Activated T-cell treated with anti-CD3 and anti-CD28 coated beads for 48 hours (primary cell): ENCODE data around the gene KHK.
A peak's percentile ranks its signal among the peaks of the same experiment; 100 is the strongest.
"Not testable (repeated sequence)": the region's sequence is repeated elsewhere in the genome, so short reads cannot be mapped to it uniquely, and the experiment has no call there.

Experiments
- DNase-seq: peaks from one replicate; pipeline ENCODE4 v3.0.0-alpha.2; 2020; ENCODE audit warnings: low read depth

The KHK gene

GRCh38 chr2:27097341-27097740 is 10.8 kb downstream of the KHK start:
- no peak for DNase-seq

GRCh38 chr2:27099334-27099955 is 12.9 kb downstream of the KHK start:
- no peak for DNase-seq

- no peak for DNase-seq
These were observed 13.5 kb downstream of the KHK start for GRCh38 chr2:27100036-27100435.

DNA sequence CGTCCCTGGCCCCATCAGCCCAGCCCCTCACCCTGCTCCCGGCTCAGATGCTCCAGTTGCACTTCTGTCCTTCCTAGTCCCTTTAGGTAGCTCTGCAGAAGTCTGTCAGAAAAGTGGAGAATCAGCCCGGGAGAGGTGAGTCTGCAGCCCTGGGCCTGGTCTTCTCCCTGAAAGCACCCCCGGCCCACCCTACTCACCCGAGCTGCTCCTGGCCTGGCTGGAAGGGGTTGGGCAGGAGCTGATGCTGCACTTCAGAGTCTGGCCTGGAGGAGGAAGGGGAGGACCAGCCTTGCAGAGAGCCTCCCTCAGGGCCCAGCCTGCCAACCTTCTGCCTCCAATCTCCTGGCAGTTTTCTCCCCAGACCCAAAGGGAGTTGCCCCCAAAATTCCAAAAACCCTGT is 15.8 kb downstream of the KHK start:
- no peak for DNase-seq

DNA sequence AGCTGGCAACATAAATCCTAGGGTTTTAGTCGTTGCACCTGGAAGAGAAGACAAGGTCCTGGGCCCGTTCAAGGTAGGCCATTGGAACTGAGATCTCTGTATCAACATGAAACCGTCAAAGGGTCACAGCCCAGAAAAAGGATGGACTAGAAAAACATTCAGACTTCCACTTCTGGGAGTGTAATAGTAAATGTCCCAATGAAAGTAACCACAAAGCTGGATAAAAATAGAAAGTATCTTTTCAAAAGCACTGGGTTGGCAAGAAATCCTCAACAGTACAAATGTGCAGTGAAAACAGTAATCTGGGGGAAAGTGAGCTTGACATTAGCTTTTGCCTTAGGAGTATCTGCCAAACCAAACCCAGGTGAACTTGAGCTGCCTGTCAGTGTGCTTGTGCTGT is 19.4 kb downstream of the KHK start:
- no peak for DNase-seq

DNA sequence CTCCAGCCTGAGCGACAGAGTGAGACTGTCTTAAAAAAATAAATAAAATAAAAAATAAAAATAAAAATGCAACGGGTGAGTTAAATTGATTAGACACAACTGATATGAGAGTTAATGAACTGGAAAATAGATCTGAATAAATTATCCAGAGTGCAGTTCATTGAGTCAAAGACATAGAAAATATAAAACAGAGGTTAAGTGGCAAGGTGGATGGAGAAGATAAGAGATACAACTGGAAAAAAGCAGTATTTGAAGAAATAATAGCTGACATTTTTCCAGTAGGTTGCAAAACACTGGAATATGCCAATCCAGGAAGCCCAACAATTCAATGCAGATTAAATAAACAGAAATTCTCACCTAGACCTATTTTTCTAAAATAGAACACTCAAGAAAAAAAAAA is 21.6 kb downstream of the KHK start:
- DNase-seq = no peak

- DNase-seq = no peak
These were observed 22.5 kb downstream of the KHK start for GRCh38 chr2:27109083-27109482.

GRCh38 chr2:27110603-27111352 is 24.2 kb downstream of the KHK start:
- DNase-seq = not testable (repeated sequence)

DNA sequence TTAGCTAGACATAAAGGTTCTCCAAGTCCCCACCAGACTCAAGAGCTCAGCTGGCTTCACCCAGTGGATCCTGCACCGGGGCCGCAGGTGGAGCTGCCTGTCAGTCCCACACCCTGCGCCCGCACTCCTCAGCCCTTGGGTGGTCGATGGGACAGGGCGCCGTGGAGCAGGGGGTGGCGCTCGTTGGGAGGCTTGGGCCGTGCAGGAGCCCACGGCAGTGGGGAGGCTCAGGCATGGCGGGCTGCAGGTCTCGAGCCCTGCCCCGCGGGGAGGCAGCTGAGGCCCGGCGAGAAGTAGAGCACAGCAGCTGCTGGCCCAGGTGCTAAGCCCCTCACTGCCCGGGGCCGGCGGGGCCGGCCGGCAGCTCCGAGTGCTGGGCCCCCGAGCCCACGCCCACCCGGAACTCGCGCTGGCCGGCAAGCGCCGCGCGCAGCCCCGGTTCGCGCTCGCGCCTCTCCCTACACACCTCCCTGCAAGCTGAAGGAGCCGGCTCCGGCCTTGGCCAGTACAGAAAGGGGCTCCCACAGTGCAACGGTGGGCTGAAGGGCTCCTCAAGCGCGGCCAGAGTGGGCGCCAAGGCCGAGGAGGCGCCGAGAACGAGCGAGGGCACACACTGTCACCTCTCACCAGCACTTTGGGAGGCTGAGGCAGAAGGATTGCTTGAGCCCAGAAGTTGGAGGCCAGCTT is 25.0 kb downstream of the KHK start:
- not testable (repeated sequence) for DNase-seq

- DNase-seq = no peak
These were observed 28.9 kb downstream of the KHK start for GRCh38 chr2:27115519-27115918.

- no peak for DNase-seq
These were observed 31.5 kb downstream of the KHK start for GRCh38 chr2:27117995-27118524.

- peak; percentile 12 for DNase-seq
These were observed 32.2 kb downstream of the KHK start, which contains the start of gene CGREF1 for GRCh38 chr2:27118525-27119329. Gene CGREF1, minus strand, starts transcription at chr2:27119128. Its CDS starts 14,762 bp downstream, at chr2:27104366.

GRCh38 chr2:27119330-27119670 is 32.7 kb downstream of the KHK start:
- not testable (repeated sequence) for DNase-seq

DNA sequence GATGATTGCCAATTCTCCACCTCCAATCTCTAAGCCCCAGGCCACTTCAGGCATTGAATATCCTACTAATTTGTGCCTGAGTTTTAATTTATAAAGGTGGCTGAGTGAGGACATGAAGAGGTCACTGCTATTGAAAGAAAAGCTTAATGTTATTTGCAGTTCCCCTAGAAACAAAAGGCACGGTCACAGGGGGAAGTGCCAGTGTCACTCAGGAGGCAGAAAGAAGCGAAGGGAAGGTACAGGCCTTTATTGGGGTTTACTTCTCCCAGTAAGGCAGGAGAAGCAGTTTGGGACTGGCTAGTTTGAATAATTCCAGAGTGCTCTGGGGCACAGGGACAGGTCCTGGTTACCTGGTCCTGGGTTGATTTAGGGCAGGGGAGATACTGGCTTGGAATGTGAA is 35.3 kb downstream of the KHK start:
- DNase-seq = no peak

DNA sequence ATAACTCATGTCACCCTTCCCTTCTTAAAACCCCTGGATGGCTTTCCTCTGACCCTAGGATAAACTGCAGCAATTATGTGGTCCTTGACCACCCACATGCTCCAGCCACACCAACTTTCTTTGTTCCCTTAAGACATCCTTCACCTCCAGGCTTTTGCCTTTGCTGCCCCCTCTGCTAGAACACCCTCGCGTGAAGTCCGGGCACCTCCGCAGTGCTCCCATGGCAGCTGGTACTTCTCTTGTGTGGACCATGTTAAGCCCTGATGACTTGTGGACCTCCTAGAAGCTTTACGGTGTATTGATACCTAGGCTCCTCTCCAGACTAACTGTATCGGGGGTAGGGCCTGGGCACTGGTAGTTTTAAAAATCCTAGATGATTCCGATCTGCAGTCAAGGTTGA is 36.2 kb downstream of the KHK start:
- no peak for DNase-seq

DNA sequence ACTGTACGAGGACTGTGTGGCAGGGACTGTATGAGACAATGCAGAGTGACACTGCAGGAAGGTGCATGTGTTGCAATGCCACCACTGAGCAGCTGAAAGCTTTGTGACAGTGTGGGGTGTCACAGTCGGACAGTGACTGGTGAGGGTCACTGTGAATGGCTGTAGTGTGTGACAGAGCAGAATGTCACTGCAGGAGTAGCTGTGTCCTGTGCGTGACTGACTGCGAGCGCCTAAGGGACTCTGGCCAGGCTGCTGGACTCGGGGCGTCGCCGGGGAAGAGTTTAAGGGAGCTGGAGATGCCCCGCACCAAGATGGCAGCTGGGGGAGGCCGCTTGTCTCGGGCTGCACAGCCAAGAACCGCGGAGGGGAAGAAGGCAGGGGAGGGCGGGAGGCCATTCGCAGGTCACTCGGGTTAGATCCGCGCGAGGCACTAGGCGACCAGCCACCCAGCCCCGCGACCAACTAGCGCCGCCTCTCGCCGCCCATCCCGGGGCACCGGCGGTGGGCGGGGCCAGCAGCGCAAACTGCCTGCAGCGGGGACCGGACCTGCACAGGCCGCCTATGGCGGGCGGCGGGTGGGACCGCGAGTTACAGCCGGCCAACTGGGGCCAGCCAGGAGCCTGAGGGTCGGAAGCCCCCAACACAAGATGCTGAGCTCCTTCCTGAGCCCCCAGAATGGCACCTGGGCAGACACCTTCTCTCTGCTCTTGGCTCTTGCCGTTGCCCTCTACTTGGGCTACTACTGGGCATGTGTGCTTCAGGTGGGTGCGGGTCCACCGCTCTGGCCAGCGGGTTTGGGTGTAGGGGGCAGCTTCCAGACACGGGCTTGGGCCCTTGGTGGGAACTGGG is 37.0 kb downstream of the KHK start, which contains the start of gene ABHD1:
Gene ABHD1 (plus strand): TSS at position 514 of the 849 bp plus-strand sequence. CDS start 134 bp downstream, at position 648.
- DNase-seq = peak; percentile 45

GRCh38 chr2:27125104-27125503 is 38.5 kb downstream of the KHK start:
- no peak for DNase-seq

DNA sequence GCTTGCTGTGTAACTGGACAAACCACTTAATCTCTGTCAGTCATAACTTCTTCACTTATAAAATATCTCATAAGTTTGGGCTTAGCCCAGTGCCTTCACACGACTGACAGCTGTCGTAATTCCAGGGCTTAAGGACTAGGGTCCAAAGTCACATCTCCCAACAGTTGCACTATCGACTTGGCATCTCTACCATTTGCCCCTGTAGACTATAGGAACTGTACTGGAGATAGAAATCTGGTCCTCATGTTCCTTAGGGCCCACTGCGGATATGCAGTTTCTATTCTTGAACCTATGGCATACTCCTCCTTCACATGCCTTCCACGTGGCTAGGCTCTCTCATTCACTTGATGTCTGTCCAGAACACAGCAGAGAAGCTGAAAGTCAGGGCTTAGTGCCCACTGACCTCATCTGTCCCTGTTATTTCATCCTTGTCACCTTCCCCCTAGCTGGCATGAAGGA is 39.7 kb downstream of the KHK start:
- DNase-seq = no peak

DNA sequence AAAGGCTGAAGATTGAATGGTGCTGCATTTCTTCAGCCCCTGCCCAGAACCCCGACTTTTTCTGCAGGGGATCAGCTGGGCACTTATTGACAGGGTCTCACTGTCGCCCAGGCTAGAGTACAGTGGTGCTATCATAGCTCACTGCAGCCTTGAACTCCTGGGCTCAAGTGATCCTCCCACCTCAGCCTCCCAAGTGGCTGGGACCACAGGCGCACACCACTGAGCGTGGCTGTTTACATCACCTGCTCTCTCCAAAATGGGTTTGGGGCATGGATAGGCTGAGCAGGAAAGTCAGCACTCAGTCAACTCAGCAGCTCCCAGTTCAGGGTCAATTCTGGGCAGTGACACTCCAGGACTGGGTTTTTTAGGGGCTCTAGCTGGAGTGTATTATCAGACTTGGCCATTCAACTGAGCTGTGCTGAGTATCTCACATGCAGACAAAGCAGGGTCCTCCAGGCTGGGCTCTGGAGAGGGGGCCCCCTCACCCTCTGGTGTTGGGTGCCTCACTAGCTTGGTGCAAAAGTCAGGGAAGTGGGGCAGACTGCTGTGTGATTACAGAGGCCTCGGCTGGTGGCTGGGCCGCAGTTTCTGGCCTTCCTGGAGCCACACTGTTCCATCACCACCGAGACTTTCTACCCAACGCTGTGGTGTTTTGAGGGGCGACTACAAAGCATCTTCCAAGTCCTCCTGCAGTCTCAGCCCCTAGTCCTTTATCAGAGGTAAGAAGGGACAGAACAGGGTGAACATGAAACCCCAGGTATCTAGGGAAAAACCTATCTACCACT is 41.5 kb downstream of the KHK start:
- DNase-seq = no peak
